Stimulated activated CD4-positive, alpha-beta T cell treated with anti-CD3 and anti-CD28 coated beads, Interleukin-12 subunit alpha, Interleukin-12 subunit beta, amount 100 ng/mL, for 48 hours (primary cell): ENCODE results near the gene RCSD1.

ENCODE experiments used
- DNase-seq, 3 donors: peaks; one replicate each; pipeline ENCODE4 v3.0.0-alpha.2; 2020; ENCODE audit warnings: low read depth in 2 of 3, low spot score in 1 of 3

The RCSD1 gene

DNA sequence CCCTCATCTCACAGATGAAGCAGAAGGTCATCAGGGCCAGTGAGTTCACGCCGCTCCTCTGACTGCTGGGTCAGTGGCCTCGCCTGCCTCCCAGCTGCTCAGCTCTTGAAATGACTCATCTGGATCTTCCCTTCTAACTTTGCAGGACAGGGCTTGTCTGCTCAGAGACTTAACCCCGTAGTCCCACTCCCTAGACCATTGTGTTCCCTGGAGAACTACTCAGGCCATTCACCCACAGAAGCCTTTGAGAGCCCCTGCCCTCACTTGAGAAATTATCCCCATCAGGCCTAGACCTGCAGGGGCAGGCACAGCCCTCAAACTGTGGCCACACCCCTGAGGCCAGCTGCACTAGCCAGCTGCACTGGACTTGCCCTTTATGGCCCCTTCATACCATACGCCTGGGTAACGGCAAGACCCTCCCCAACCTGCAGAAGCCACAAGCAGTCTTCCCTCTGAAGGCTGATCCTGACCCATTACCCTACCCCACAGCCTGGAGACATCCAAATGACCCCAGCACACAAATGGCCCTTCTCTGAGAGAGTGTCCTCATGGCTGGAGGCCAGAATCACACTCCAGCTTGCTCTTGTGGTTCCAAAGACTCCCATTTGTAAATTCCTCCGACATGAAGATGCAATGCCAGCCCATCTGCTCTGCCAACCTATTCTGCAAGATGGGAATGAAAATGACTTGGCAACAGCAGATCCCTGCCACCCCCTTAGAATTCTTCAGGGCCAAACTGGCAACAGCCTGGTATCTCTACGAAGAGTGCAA lies 33.2 kb downstream of the RCSD1 start:
- DNase-seq: no peak

DNA sequence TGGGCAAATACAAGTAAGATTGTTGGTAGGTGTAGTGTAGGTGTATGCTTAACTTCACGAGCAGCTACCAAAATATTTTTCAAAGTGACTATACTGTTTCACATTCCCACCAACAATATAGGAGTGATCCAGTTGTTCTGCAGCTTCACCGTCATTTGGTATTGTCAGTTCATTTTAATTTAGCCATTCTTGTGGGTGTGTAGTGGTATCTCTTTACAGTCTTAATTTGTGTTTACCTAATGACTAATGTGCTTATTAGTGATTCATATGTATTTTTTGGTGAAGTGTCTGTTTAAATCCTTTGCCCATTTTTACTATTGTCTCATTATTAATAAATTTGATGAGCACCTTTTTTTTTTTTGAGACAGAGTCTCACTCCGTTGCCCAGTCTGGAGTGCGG lies 35.4 kb downstream of the RCSD1 start:
- DNase-seq: no peak

DNA sequence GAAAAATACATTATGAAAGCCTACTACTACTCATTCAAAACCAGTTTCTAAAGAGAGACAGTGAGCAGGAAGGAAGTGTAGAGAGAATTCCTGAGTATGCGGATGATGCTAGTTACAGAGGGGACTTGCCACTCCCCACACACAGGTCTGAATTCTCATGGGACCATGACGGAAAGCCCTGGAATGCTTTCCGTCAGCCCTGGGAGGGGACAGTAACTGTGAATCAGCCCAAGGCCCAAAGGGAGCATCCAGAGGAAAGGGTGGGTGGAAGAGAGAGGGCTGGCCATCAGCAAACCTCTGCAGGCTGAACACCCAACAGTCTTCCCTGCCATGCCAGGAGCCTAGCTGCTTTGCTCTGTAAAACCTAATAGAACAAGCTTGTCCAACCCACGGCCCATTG lies 36.4 kb downstream of the RCSD1 start:
- no peak for DNase-seq

DNA sequence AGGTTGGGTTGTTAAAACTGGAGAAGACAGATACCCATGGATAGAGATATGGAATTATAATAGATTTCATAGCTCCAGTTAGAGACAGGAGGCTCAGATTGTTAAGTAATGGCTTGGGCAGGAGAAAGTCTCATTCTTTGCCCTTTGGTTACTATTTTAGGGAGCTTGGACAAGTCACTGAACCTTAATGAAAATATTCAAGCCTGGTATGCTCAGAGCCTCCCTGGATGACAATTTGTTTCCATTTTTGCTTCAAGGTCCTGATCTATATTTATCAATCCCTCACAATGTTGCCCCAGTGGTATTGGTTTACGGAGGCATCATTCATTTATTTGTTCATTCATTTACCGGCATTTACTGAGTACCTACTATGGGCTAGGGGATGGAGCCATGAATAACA lies 37.5 kb downstream of the RCSD1 start:
- no peak for DNase-seq

DNA sequence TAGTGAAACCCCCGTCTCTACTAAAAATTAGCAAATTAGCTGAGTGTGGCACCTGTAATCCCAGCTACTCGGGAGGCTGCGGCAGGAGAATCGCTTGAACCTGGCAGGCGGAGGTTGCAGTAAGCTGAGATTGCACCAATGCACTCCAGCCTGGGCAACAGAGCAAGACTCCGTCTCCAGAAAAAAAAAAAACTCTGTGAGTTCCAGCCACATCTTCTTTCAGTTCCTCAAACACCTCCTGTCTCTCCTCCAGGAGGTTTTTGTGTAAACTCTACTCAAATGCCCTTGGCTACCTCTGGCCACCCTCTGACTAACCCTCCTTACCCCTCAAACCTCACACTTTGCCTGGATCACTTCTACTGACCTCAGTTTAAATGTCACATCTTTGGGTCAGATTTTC lies 38.1 kb downstream of the RCSD1 start:
- no peak for DNase-seq

DNA sequence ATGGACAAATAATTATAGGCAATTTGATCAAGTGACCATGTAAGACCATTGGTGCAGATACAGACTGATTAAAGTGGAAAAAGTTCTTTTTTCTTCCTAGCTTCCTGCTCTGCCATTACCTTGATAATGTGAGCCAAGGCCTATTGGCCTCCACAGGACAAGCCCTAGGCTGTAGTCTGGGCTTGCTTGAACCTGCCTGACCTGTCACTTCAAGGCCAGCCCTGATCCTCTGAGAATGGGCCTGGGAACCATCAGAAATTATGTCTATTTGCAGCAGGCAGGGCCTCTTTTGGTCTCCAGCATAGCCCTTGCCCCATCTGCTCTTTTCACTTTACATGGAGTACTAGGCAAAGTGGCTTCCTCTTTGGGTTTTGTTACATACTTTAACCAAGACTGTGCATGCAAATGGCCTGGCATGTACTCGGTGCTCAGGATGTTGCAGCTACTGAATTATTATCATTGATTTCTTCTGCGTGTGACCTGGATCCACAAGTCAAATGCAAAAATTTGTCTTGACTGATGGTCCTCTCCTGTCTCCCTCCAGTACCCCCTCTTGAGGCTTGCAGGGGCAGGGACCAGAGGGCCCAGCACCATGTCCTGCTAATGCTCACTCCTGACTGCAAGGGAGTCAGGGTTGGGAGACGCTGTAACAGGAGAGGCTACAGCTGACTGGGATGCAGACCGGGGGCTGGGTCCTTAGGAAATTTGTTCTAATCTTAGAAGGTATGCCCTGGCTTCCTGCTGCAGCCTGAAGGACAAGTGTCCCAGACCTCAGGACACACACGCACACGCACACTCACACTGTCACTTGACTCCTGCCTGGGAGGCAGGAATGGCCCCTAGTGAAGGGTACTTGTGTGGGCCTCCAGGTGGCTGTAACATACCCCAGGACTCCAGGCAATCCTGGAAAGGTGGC lies 39.4 kb downstream of the RCSD1 start:
- DNase-seq: no peak

DNA sequence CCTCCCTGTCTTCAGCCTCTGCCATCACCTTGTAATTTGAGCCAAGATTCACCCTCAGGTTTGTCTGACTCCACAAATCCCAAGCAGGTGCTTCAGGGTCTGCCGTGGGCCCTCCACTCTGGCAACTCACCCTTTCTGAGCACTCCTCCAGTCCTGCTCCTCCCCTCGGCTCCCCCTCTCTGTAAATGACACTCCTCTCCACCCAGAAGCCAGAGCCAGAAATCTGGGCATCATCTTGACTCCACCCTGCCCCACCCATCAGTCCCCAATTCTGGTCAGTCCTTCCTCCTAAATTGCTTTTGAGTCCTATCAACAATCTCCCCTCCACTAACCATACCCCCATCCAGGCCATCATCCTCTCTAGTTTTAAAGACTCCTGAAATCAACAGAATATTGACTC lies 40.5 kb downstream of the RCSD1 start:
- no peak for DNase-seq

DNA sequence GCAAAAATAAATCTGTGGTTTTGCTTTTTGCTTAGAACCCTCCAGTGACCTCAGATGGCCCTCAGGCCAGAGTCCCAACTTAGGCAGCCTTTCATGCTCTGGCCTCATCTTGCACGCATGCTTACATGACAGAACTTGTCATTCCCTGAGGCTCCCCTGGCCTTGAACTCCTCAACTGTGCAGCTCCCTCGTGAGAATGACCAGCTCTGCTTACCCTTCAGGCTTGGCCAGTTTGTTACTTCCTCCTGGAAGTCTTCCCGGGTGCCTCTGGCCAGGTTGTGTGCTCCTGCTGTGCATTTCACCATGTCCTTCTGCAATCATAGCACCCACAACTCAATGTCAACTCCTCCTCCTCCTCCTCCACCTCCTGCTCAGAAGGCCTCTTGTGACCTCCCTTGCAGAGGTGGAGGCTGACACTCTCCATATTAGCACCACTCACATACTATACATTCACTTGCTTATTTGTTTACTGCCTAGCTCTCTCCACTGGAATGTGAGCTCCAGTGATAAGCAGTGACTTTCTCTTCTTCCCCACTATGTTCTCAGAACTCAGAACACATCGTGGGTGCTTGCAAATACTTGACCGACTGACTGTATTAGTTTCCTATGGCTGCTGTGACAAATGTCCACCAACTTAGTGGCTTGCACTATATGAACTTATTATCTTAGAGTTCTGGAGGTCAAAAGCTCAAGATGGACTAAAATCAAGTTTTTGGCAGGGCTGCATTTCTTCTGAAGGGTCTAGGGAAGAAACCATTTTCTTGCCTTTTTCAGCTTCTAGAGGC lies 41.9 kb downstream of the RCSD1 start:
- DNase-seq: no peak

DNA sequence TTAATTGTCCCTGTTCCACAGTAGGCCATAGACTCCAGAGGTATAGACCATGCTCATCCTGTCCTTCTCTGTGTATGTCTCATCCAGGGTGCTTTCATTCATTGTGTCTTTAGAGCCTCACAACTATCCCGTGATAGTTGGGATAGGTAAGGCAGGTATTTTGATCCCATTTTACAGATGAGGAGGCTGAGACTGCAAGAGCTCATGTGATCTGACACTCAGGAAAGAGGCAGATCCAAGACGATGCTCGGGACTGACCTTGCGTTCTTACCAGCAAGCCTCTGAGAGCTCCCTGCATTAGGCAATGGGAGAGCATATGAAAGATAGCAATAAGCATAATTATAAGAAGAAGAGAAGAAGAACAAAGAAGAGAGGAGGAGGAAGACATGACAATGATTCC lies 42.8 kb downstream of the RCSD1 start:
- no peak for DNase-seq

DNA sequence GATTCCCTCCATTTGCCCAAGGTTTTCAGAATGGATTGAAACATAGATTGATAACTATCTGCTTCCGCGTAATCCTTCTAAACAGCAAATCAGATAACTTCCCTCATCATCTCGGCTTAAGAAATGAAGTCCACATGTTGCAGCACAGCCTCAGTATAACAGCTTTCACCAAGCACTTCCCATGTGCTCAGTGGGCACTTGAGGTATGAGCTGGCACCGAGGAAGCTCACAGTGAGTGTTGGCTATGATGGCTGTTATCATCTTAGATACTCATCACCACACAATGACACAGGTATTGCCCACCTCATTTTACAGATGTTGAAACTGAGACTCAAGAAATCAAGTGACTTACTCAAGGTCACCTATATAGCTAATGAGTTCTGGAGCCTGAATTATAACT lies 43.2 kb downstream of the RCSD1 start:
- DNase-seq: peak in 1 of 3 donors; percentile 5

DNA sequence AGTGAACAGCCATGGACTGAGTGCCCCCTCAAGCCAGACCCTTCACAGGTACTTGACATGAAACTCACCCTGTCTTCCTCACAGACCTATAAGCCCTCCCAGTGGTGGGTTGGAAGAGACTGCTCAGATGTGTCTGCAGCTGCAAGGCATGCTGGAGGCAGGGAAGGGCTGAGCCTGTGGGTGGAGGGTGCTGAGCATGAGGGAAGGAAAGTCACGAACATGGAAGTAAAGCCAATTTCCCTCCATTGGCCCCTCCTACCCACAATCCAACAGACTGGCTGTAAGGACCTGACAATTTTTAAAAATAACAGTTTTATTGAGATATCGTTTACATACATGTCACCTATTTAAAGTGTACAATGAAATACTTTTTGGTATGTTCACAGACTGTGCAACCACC lies 44.1 kb downstream of the RCSD1 start:
- no peak for DNase-seq

DNA sequence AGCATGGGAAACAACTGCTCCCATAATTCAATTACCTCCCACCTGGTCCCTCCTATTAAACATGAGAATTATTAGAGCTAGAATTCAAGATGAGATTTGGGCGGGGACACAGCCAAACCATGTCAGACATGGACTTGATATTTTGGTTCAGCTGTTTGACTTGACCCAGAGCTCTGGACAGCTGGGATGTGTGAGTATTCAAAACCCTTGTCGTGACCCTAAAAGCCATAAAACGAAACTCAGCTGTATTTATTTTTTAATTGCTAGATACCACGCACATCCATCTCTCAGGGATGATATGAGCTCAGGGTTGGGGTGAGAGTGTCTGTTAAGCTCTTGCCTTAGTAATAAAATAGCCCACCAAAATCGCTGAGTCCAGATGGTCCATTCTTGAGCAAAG lies 45.4 kb downstream of the RCSD1 start:
- no peak for DNase-seq

DNA sequence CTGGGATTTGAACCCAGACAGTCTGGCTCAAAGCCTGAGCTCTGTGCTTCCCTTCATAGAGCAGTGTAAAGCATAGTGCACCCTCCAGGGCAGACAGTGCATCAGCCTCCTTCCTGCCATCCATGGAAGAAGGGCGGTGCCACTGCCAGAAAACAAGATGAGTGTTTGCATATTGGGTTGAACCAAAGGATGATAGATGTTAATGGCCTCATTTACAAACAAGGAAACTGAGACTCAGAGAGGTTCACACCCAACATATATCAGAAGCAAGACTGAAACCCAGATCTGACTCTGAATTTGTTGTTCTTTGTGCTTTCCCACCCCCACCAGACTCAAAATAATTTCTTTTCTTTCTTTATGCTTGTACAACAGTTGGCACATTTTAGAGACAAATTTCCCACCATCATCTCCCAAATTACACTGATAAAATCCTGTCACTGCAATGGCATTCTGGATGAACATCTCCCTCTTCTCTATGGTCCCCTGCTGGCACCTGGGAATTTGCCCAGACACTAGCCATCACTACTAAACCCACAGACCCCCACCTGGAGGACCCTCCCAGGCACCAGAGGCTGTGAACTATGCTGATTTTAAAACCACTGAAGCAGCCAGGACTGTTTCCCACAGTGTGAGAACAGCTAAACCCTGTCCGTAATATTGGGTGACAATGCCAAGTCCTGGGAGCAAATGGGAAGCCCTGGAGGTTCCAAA lies 46.3 kb downstream of the RCSD1 start:
- DNase-seq: no peak

DNA sequence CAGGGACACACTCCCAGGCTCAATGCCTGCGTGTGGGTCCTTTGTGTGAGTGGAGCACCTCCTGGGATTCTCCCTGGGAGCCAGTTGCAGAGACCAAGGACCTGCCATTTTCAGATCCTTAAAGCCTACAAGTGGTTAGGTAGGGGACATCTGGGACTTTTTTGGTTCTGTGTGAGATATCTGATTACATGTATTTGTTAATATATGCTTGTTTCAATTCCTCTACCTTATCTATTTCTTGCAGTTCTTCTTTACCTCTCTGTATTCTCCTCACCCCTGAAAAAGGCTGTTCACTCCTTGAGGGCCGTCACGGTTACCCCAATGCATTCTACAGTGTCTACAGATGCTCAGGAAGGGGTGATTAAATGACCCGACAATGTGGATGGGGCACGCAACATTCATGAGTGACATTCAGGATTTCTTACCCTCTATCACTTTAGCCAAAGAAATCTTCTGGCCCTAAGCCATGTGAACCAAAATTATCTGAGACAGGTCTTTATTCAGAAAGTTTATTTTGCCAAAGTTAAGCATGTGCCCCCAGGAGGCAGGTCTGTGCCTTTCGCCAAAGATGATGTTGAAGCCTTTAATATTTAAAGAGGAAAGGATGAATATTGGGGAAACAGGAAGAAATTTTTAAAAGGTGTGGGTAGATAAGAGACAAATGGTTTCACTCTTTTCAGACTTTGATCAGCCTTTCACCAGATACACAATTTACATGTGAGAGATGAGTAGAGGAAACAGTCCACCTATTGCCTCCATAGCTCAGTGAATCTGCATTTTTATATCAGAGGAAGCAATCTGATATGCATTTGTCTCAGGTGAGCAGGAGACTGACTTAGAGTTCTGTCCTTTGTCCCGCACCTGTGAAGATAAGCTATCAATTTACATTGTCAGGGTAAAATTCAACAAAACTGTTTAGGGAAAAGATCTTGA lies 47.1 kb downstream of the RCSD1 start:
- no peak for DNase-seq

DNA sequence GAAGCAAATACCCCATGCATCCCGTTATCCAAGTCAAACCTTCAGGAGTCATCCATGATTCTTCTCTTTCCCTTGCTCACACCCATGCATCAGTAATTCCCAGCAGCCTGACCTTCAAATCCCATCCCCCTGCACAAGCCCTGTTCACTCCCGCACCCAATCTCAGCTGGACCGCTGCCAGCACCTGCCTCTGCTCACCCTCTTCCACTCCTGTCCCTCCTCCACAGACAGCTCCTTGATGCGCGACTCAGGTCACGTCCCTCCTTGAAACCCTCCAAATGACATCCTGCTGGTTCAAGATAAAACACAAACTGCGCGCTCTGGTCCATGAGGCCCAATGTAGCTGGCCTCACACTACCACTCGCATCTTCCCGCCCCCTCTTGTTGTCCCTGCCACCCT lies 48.4 kb downstream of the RCSD1 start:
- DNase-seq: no peak

DNA sequence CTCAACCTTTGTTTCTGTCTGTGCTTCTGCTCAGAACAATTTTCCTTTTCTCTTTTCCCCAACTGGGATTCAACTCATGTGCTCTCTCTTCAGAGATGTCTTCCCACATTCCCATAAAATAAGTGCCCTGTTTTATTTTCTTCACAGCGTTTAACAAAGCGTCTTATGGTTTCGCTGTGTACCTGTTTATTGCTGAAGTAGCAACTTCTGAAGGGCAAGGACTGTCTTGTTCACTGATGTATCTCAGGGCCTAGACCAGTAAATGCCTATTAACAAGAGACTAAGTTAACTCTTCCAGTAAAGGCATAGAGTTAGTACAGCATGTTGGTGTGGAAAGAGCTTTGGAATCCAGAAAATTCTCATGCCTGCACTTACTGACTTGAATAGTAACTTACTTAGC lies 48.8 kb downstream of the RCSD1 start:
- DNase-seq: no peak

DNA sequence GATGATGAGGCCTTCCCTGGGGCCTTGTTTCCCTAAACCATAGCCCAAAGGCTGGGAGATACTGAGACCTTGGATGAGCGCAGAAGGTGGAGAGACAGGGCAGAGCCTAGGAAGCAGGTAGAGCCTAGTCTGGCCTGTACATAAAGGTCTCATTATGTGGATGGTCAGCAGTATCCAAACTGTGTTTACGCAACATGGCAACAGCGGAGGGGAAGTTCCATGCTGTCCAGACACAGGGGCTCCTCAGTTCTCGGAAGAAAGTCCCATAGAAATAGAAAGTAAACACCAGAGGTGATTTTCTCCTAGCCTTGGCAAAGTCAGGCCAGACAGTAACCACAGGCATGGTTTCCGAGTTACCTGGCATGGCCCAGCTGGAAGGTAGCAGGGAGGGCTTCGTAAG lies 49.7 kb downstream of the RCSD1 start:
- no peak for DNase-seq

DNA sequence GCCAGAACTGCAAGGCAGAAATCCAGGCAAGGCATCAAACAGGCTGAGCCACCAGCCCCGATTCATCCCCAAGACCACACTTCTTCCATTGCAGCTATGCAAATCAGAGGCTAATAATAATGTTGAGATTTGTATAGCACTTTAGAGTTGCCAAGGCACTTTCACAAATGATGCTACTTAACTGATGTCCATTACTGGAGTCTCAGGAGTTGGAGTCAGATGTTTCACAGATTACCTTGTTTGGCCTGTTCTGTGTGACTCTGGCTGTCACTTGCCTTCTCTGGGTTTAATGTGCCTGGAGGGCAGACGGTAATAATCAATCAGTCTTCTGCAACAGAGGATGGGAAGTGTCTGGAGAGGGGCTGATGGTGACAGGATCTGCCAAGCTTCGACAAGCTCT lies 51.0 kb downstream of the RCSD1 start:
- DNase-seq: no peak

DNA sequence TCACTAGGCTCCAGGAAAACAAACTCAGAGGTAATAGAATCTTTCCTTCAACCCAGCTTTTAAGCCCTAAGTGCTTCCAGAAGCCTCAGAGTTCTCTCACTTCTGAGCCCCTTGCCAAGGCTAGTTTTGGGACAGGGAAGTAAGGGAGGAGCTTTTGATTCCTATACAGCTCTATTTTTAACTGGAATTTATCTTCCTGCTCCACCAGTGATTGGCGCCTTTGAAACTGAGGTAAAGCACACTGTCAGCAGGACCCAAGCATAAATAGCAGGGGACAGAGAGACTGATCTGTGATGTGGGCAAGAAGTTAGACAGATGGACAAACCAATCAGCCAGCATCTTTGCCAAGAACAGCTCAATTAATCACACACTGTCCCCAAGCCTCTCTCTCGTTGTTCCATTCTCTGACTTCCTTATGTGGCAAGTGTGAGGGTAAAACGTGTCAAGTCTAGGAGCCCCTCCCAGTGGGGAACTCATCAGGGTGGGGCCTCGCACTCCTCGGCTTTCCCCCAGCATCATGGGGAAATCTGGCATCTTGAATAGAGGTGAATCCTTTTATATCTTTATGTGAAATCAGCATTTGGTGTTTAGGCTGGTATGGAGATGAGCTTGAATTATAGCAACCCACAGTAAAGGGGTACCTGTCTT lies 51.5 kb downstream of the RCSD1 start:
- no peak for DNase-seq

DNA sequence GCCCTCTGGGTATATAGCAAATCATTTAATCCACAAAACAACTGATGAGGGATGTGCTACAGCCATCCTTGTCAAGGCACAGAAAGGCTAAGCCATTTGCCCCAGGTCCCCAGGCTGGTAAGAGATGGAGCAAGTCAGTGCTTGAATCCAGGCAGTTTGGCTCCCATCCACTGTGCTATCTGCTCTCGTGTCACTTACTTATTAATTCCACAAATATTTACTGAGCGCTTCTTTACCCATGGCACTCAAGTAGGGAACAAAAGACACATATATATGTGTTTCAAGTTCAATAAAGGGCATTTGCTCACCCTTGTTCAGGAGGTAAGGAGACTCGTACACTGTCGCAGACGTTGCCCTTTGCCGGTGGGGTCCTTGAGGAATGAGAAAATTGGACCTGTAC lies 53.2 kb downstream of the RCSD1 start:
- DNase-seq: no peak
